Hepatocyte (in vitro differentiated cells): Measurements from ENCODE around the gene CASKIN1. TPM values are rescaled to one million over a fixed set of nuclear protein-coding genes. Genes with fewer than 3 reads are reported as not detected.
"Not testable (repeated sequence)": the region's sequence is repeated elsewhere in the genome, so short reads cannot be mapped to it uniquely, and the experiment has no call there.

Source experiments
- DNase-seq: peaks from one replicate; pipeline ENCODE4 v3.0.0-alpha.2; 2016; ENCODE audit warnings: low spot score
- H2AFZ ChIP-seq: fragments of 200-600 bp; sonication (generic); 2 replicates; pipeline ENCODE4 v1.6.0; 2016; ENCODE audit warnings: antibody characterized with exemption, mild to moderate bottlenecking
- H3K27ac ChIP-seq: fragments of 200-600 bp; sonication (generic); 2 replicates; pipeline ENCODE4 v1.5.1; 2016; ENCODE audit warnings: mild to moderate bottlenecking
- H3K27me3 ChIP-seq: fragments of 200-600 bp; sonication (generic); 2 replicates; pipeline ENCODE4 v1.6.1; 2016
- H3K36me3 ChIP-seq: fragments of 200-600 bp; sonication (generic); replicated peaks from 2 replicates; pipeline ENCODE4 v1.5.1; 2016; ENCODE audit warnings: low read depth; ENCODE audit not compliant: insufficient read depth
- H3K4me1 ChIP-seq: fragments of 200-600 bp; sonication (generic); 2 replicates; pipeline ENCODE4 v1.5.1; 2016; ENCODE audit warnings: mild to moderate bottlenecking, moderate library complexity; ENCODE audit not compliant: insufficient read depth
- H3K4me2 ChIP-seq: fragments of 200-600 bp; sonication (generic); 2 replicates; pipeline ENCODE4 v1.6.0; 2016
- H3K4me3 ChIP-seq: fragments of 200-600 bp; sonication (generic); 2 replicates; pipeline ENCODE4 v1.5.1; 2016; ENCODE audit warnings: mild to moderate bottlenecking
- H3K79me2 ChIP-seq: fragments of 200-600 bp; sonication (generic); 2 replicates; pipeline ENCODE4 v1.6.0; 2017; ENCODE audit warnings: mild to moderate bottlenecking
- H3K9me2 ChIP-seq: fragments of 200-600 bp; sonication (generic); replicated peaks from 2 replicates; pipeline ENCODE4 v1.6.0; 2017; ENCODE audit warnings: mild to moderate bottlenecking; ENCODE audit not compliant: insufficient read depth
- H3K9me3 ChIP-seq: fragments of 200-600 bp; sonication (generic); 2 replicates; pipeline ENCODE4 v1.5.1; 2016; ENCODE audit warnings: low read depth, mild to moderate bottlenecking
- H4K20me1 ChIP-seq: fragments of 200-600 bp; sonication (generic); 2 replicates; pipeline ENCODE4 v1.6.0; 2016; ENCODE audit warnings: mild to moderate bottlenecking; ENCODE audit not compliant: insufficient read depth, poor library complexity, severe bottlenecking
- EZH2 ChIP-seq: fragments of 200-600 bp; sonication (generic); IDR thresholded peaks from 2 replicates; pipeline ENCODE4 v1.6.1; 2016; ENCODE audit warnings: antibody characterized with exemption, mild to moderate bottlenecking, borderline replicate concordance
- EZH2phosphoT487 ChIP-seq: fragments of 200-600 bp; sonication (generic); IDR thresholded peaks from one replicate; pipeline ENCODE4 v1.6.1; 2018; ENCODE audit warnings: antibody characterized with exemption, mild to moderate bottlenecking, low read depth, moderate library complexity; ENCODE audit not compliant: unreplicated experiment, severe bottlenecking
- WGBS: methylation state at CpG from one replicate; pipeline ENCODE4 v1.1.6; 2016; ENCODE audit warnings: low lambda C conversion rate; ENCODE audit errors: missing lambda C conversion rate; 5-methylcytosine and 5-hydroxymethylcytosine counted together
- polyA plus RNA-seq: library from polyadenylated mRNA; unstranded; fragments of >200 nt; fragmentation: Nextera tagmentation; extraction: Ambion mirVana; gene quantifications from 2 replicates; pipeline ENCODE4 v1.2.1, GENCODE V29; 2016
- total RNA-seq: library from RNA; depleted of rRNA; stranded (reverse); fragments of >200 nt; gene quantifications from 2 replicates; pipeline ENCODE4 v1.2.3, GENCODE V29; 2014
- TF ChIP-seq, protein P1 (sequence below): fragments of 200-600 bp; sonication (generic); IDR thresholded peaks from 2 replicates; pipeline ENCODE4 v1.5.1; 2016; ENCODE audit warnings: antibody characterized with exemption, mild to moderate bottlenecking; ENCODE audit not compliant: poor library complexity

The CASKIN1 gene
- total and polyA plus RNA-seq, 2 experiments from 2014 or later = 0.47 to 1.7 TPM

DNA sequence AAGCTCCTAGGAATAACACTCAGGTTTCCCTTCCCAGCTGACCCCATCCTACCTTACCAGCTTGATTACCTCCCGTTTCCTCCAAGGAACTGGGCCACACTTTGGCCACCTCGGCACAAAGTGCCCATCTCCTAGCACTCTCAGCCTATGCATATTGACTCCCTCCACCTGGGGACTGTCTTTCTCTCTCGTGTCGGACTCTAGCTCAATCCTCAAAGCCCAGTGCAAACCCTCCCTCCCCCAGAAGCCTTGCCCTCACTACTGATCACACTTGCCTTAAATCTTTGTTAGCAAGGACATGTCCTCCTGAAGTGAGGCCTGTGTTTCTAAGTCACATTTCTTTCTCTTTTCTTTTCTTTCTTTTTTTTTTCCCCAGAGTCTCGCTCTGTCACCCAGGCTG lies 50.6 kb downstream of the CASKIN1 start:
- no peaks in the 10 kb centered on the region for H3K9me2 ChIP-seq
- WGBS = 73% methylated on average over 5 of the region's 5 CpGs
- DNase-seq = no peak
- no peak overlapping the region for H3K4me3 ChIP-seq
- H3K27ac ChIP-seq = no peak overlapping the region
- no peaks in the 10 kb centered on the region for H3K36me3 ChIP-seq
- no peak overlapping the region for H3K4me2 ChIP-seq
- no peaks in the 10 kb centered on the region for H3K9me3 ChIP-seq
- no peaks in the 10 kb centered on the region for H3K27me3 ChIP-seq
- no peak for TF ChIP-seq EZH2
- H3K4me1 ChIP-seq = peaks cover 28% of the 10 kb centered on the region
- peaks cover 21% of the 10 kb centered on the region for H4K20me1 ChIP-seq
- H3K79me2 ChIP-seq = peaks cover 3% of the 10 kb centered on the region
- no peak overlapping the region for H2AFZ ChIP-seq

DNA sequence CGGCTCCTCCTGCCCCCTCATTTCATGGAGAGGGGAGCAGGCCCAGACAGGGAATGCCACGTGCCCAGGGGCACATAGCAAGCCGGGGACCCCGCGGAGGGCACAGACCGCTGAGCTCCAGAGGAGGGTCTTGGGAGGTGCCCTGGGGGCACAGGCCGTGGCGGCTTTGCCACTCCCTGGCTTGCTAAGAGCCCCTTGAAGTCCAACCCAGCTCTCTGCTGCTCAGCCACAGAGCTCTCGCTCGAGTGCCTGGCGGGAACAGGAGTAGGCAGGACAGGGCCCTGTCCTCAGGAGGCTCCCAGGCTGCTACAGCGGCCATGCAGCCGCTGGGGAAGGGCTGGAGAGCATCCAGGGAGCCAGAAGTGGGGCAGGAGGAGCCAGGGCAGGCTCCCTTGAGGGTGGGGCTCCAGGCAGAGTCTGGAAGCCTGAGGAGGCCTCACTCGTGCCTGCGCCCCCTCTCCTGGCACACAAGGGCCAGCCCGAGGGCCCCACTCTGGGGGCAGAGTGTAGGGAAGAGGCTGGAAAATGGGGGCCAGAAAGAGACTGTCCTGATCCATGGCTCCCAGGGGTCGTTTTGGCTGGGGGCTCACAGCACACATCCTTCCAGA lies 52.4 kb downstream of the CASKIN1 start:
- H3K4me3 ChIP-seq = no peak overlapping the region
- no peaks in the 10 kb centered on the region for H3K9me2 ChIP-seq
- H3K79me2 ChIP-seq = no peaks in the 10 kb centered on the region
- no peaks in the 10 kb centered on the region for H3K9me3 ChIP-seq
- H2AFZ ChIP-seq = no peak overlapping the region
- DNase-seq = peak; percentile 5
- no peak overlapping the region for H3K4me2 ChIP-seq
- H3K27ac ChIP-seq = no peak overlapping the region
- H3K36me3 ChIP-seq = no peaks in the 10 kb centered on the region
- TF ChIP-seq EZH2 = no peak
- TF ChIP-seq EZH2phosphoT487 = no peak
- TF ChIP-seq, protein P1, sequence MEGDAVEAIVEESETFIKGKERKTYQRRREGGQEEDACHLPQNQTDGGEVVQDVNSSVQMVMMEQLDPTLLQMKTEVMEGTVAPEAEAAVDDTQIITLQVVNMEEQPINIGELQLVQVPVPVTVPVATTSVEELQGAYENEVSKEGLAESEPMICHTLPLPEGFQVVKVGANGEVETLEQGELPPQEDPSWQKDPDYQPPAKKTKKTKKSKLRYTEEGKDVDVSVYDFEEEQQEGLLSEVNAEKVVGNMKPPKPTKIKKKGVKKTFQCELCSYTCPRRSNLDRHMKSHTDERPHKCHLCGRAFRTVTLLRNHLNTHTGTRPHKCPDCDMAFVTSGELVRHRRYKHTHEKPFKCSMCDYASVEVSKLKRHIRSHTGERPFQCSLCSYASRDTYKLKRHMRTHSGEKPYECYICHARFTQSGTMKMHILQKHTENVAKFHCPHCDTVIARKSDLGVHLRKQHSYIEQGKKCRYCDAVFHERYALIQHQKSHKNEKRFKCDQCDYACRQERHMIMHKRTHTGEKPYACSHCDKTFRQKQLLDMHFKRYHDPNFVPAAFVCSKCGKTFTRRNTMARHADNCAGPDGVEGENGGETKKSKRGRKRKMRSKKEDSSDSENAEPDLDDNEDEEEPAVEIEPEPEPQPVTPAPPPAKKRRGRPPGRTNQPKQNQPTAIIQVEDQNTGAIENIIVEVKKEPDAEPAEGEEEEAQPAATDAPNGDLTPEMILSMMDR = no peak
- WGBS = 84% methylated on average over 17 of the region's 17 CpGs
- no peaks in the 10 kb centered on the region for H3K27me3 ChIP-seq
- H4K20me1 ChIP-seq = peaks cover 2% of the 10 kb centered on the region
- peaks cover 11% of the 10 kb centered on the region for H3K4me1 ChIP-seq

DNA sequence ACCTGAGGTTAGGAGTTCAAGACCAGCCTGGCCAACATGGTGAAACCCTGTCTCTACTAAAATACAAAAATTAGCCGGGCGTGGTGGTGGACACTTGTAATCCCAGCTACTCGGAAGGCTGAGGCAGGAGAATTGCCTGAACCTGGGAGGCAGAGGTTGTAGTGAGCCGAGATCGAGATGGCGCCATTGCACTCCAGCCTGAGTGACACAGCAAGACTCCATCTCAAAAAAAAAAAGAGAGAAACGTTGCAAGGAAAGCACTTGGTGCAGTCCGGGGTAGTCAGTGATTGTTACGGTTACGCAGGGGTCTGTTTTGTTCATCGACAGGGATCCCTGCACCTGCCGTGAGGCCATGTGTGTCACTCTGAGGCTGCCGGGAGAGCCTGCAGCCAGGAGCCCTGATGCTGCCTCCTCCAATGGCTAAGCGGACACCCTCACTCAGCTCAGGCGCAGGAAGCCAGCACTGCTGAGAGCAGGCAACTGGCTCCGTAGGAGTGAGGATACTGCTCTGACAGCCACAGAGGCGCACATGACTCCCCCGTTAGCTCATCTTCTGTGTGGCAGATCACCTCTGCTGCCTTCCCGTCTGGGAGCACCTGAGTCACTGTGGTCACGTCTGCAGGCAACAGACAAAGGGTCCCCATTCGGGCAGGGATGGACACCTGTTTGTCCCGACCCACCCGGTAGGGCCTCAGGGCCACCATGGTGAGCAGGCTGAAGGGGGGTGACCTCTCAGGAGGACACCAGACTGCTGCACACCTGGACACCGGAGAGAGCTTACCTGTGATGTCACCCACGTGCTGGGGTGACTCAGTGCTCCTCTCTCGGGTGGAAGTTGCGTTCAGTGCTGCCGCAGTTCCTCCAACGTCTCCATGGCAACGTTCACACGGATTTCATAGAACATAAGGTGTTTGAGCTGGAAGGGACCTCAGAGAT lies 53.2 kb downstream of the CASKIN1 start:
- no peak overlapping the region for H3K4me2 ChIP-seq
- H3K27ac ChIP-seq = no peak overlapping the region
- no peak for TF ChIP-seq EZH2
- TF ChIP-seq, protein P1 = no peak
- TF ChIP-seq EZH2phosphoT487 = no peak
- no peaks in the 10 kb centered on the region for H3K9me2 ChIP-seq
- no peak overlapping the region for H2AFZ ChIP-seq
- H3K36me3 ChIP-seq = no peaks in the 10 kb centered on the region
- H3K9me3 ChIP-seq = no peaks in the 10 kb centered on the region
- DNase-seq = peak; percentile 6
- no peaks in the 10 kb centered on the region for H4K20me1 ChIP-seq
- no peaks in the 10 kb centered on the region for H3K79me2 ChIP-seq
- no peaks in the 10 kb centered on the region for H3K27me3 ChIP-seq
- no peak overlapping the region for H3K4me3 ChIP-seq
- WGBS = 81% methylated on average over 31 of the region's 31 CpGs
- peaks cover 6% of the 10 kb centered on the region for H3K4me1 ChIP-seq

DNA sequence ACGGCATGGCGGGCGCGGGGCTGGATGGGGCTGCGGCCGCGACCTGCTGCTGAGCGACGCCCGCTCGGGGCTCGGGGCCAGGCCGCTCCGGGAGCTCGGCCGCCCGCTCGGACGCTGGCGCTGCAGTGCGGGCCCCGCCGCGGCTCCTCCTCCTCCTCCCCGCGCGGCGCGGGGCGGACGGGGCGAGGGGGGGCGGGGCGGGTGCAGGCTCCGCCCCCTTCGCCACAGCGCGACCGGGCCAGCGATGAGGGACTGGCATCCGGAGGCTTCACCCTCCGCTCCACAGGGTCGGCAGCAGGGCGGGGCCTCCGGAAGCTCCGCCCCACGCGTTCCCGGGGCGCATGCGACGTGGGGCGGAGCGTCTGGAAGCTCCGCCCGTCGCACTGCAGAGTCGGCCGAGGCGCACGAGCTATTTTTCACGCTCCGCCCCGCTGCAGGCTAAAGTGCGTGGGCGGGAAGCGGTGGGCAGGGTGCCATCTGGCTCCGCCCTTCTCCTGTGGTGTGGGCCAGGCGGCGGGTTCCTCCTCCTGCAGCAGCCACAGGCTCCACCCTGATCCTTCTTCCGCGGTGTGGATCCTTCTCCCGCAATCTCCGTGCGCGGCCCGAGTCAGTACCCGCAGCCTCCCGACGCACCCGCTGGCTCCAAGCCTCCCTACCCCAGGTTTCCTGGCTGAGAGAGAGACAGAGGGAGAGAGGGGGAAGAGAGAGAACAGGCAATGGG lies 60.5 kb downstream of the CASKIN1 start, which contains the start of gene PKD1:
TSS of gene PKD1 (minus strand) at position 129 of the 721 bp plus-strand sequence. CDS start 209 bp downstream, outside the sequence.
- H3K4me3 ChIP-seq = peak within 1 kb of the TSS; percentile 52
- not testable (repeated sequence) for H3K36me3 ChIP-seq, H3K4me1 ChIP-seq, H3K27me3 ChIP-seq, H3K9me2 ChIP-seq, H3K9me3 ChIP-seq, H4K20me1 ChIP-seq
- peak within 1 kb of the TSS; percentile 62 for H3K27ac ChIP-seq
- WGBS = 2% methylated on average over 43 of the region's 81 CpGs
- peak within 1 kb of the TSS; percentile 51 for H2AFZ ChIP-seq
- DNase-seq = peak; percentile 94
- peaks cover 21% of the 10 kb centered on the region for H3K79me2 ChIP-seq
- H3K4me2 ChIP-seq = peak within 1 kb of the TSS; percentile 73

DNA sequence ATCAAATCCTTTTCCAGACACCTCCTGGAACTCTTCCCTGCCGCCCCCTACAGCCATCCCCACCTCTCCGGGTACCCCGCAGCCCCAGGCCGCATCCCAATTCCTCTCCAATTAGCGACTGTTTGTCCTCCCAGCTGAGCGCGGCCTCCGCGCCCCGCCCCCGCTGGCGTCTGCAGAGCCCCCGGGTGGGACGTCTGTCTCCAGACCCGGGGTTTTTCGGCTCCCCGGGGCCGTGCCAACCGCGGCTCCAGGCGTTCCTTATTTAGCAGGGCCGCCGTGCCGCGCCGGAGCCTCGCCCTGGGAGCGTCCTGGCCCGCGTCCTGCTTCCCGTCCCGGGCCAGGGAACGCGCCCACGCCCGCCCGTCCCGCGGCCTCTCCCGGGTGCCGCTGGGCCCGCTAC lies 61.3 kb downstream of the CASKIN1 start:
- H3K27me3 ChIP-seq, H2AFZ ChIP-seq, H4K20me1 ChIP-seq, H3K36me3 ChIP-seq, H3K9me2 ChIP-seq, H3K4me1 ChIP-seq, H3K9me3 ChIP-seq: not testable (repeated sequence)
- WGBS = under 1% methylated on average over 15 of the region's 42 CpGs
- peak; percentile 21 for DNase-seq
- H3K79me2 ChIP-seq = peaks cover 30% of the 10 kb centered on the region
- peak overlapping the region; percentile 62 for H3K27ac ChIP-seq
- peak overlapping the region; percentile 52 for H3K4me3 ChIP-seq
- H3K4me2 ChIP-seq = peak overlapping the region; percentile 71

DNA sequence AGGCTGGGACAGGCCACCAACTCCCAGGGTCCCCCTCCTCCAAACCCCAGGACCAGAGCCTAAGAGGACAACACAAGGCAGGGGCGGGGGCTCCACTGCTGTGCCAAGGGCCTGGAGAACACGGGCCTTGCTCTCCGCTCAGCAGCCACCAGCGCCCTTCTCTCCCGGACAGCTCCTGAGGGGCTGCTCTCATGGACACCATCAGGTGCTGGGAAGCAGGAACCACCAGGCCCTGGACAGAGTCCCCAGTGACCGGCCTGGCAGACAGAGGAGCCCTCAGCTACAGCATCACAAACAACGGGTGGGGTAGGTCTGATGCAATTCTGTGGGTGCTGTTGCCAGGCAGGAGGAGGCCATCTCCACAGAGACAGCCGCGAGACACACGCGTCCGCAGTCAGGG lies 62.6 kb downstream of the CASKIN1 start:
- not testable (repeated sequence) for H3K9me2 ChIP-seq, H3K9me3 ChIP-seq, H3K4me1 ChIP-seq, H3K36me3 ChIP-seq, H4K20me1 ChIP-seq, H3K4me2 ChIP-seq, H3K27me3 ChIP-seq, H3K4me3 ChIP-seq, H3K27ac ChIP-seq, DNase-seq, H2AFZ ChIP-seq
- peaks cover 33% of the 10 kb centered on the region for H3K79me2 ChIP-seq
- 73% methylated on average over 7 of the region's 12 CpGs for WGBS
